Measurements from ENCODE around the gene GALNT13. TPM values are rescaled to one million over a fixed set of nuclear protein-coding genes. Genes with fewer than 3 reads are reported as not detected.

GALNT13 gene
- total RNA-seq, 2 donors from 2014 or later = 6.0 to 9.8 TPM

DNA sequence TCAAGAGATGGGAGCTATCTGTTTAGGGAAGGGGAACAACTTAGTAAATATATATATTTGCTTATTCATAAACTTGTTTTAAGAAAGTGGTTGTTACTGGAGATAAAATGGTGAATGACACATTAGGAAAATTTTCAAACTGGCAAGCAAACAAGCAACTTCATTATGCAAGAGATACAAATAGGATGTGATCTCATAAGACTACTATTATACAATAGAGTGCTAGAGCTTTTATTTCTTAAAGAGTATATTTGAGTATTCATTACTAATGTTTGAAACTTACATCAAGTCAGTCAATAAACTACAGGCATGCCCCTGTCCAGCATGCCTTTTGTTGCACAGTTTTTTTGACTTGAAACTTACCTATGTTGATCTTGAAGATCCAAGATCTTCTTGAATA lies 471.6 kb downstream of the GALNT13 start:
- Mint-ChIP-seq H3K9me3 (no peaks in the 10 kb centered on the region), H3K27ac (no peak overlapping the region), H3K36me3 (ENCODE audit: low read depth) (no peaks in the 10 kb centered on the region), H3K4me1 (peaks cover 8% of the 10 kb centered on the region), H3K27me3 (ENCODE audit: insufficient read depth) (no peaks in the 10 kb centered on the region), H3K4me3 (no peak overlapping the region)
- TF ChIP-seq CTCF (conservative IDR thresholded peaks at IDR 0.05) = no peak
- no peak overlapping the region for H3K27ac ChIP-seq (ENCODE audit: low read depth, low read length)
- no peaks in the 10 kb centered on the region for H3K4me1 ChIP-seq (ENCODE audit: control insufficient read depth, insufficient read depth, low read length)
- H3K36me3 ChIP-seq (ENCODE audit: control insufficient read depth, insufficient read depth, low read length) = no peaks in the 10 kb centered on the region
- no peaks in the 10 kb centered on the region for H3K9me3 ChIP-seq (ENCODE audit: control insufficient read depth, low read length)
- DNase-seq = no peak
- H3K4me3 ChIP-seq (ENCODE audit: low read length) = no peak overlapping the region
- no peaks in the 10 kb centered on the region for H3K27me3 ChIP-seq (ENCODE audit: control insufficient read depth, insufficient read depth, low read length, poor library complexity, severe bottlenecking)
- no peak overlapping the region for H3K9ac ChIP-seq (ENCODE audit: extremely low read depth, low read length, poor library complexity, severe bottlenecking)

DNA sequence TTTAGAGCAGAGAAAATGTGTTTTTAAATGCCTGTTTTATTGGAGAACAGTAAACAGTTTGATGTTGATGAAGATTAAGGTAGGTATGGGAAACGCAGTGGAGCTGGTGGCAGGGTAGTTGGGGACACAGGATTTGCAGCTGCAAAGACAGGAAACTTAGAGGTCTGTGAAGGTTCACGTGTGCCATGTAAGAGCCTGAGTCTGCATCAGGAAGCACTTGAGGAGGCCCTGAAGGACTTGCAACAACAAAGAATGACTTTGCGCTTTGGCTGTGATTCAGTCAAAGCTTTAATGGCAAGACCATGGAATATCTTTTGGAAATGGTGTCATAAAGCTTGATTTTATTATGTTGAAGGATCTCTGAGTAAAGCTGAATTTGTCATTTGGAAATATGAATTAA lies 479.2 kb downstream of the GALNT13 start:
- H3K4me1 ChIP-seq (ENCODE audit: control insufficient read depth, insufficient read depth, low read length) = no peaks in the 10 kb centered on the region
- TF ChIP-seq CTCF (conservative IDR thresholded peaks at IDR 0.05) = no peak
- no peaks in the 10 kb centered on the region for H3K36me3 ChIP-seq (ENCODE audit: control insufficient read depth, insufficient read depth, low read length)
- Mint-ChIP-seq H3K4me1 (peaks cover 8% of the 10 kb centered on the region), H3K27me3 (ENCODE audit: insufficient read depth) (no peaks in the 10 kb centered on the region), H3K36me3 (ENCODE audit: low read depth) (no peaks in the 10 kb centered on the region), H3K4me3 (no peak overlapping the region), H3K27ac (peak overlapping the region; percentile 13), H3K9me3 (no peaks in the 10 kb centered on the region)
- no peak overlapping the region for H3K9ac ChIP-seq (ENCODE audit: extremely low read depth, low read length, poor library complexity, severe bottlenecking)
- DNase-seq = no peak
- no peaks in the 10 kb centered on the region for H3K9me3 ChIP-seq (ENCODE audit: control insufficient read depth, low read length)
- no peak overlapping the region for H3K4me3 ChIP-seq (ENCODE audit: low read length)
- no peak overlapping the region for H3K27ac ChIP-seq (ENCODE audit: low read depth, low read length)
- no peaks in the 10 kb centered on the region for H3K27me3 ChIP-seq (ENCODE audit: control insufficient read depth, insufficient read depth, low read length, poor library complexity, severe bottlenecking)
- WGBS, 2 experiments (ENCODE audit: insufficient coverage in 1 of 2, insufficient read length in 1 of 2) = 96 to 97% methylated on average over 3 of the region's 3 CpGs

- H3K9me3 Mint-ChIP-seq = no peaks in the 10 kb centered on the region
- H3K27me3 Mint-ChIP-seq (ENCODE audit: insufficient read depth) = no peaks in the 10 kb centered on the region
- 98 to 100% methylated on average over 1 to 2 of the region's 2 CpGs for WGBS, 2 experiments (ENCODE audit: insufficient coverage in 1 of 2, insufficient read length in 1 of 2)
- Histone ChIP-seq H3K27ac (ENCODE audit: low read depth, low read length) (no peak overlapping the region), H3K4me1 (ENCODE audit: control insufficient read depth, insufficient read depth, low read length) (no peaks in the 10 kb centered on the region), H3K27me3 (ENCODE audit: control insufficient read depth, insufficient read depth, low read length, poor library complexity, severe bottlenecking) (no peaks in the 10 kb centered on the region), H3K9me3 (ENCODE audit: control insufficient read depth, low read length) (no peaks in the 10 kb centered on the region), H3K36me3 (ENCODE audit: control insufficient read depth, insufficient read depth, low read length) (no peaks in the 10 kb centered on the region), H3K9ac (ENCODE audit: extremely low read depth, low read length, poor library complexity, severe bottlenecking) (no peak overlapping the region), H3K4me3 (ENCODE audit: low read length) (no peak overlapping the region)
- H3K36me3 Mint-ChIP-seq (ENCODE audit: low read depth) = no peaks in the 10 kb centered on the region
- H3K4me3 Mint-ChIP-seq = no peak overlapping the region
- H3K4me1 Mint-ChIP-seq = no peaks in the 10 kb centered on the region
- TF ChIP-seq CTCF (conservative IDR thresholded peaks at IDR 0.05) = no peak
- H3K27ac Mint-ChIP-seq = no peak overlapping the region
- no peak for DNase-seq
Observed at GRCh38 chr2:154361276-154361675, 489.6 kb downstream of the GALNT13 start.
